ENCODE measurements around the gene PLRG1. TPM values are rescaled to one million over a fixed set of nuclear protein-coding genes. Genes with fewer than 3 reads are reported as not detected.

The PLRG1 gene
- total RNA-seq, 1 experiment from 2014 or later: 116 TPM

DNA sequence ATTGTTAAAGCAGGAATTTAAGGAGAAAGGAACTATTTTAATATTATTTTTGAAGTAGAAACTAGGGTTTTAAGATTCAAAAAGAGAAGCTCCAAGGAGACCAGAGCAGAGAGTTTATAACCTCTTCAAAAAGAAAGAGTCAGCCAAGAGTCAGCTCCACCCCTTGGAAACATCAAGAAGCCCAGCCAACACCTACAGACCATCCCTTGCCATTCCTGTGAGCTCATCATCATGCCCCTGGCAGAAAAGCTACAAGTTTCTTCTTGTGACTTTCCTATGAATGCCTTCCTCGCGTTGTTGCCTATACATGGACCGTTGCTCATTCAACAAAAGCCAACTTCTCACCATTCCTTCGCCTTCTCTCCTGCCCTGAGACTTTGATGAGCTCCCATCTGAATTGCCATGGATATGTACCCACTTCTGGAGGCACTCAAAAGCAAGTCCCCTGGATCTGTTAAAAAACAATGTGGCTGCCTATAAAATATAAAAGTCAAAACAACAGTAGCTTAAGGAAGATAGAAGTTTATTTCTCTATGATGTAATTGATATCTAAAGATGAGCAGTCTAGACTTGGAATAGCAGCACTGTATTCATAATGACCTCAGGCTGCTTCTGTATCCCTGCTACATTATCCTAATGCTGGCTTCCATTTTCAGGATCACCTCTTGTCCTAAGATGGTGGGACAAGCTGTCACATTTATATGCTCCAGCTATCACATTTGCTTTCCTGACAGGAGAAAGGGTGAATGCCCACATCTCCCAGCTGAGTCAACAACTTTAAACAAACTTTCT, 20.3 kb downstream of the PLRG1 start:
- BruUV-seq (replicated peaks): no TSS peak
- H3K4me3 ChIP-seq (ENCODE audit: low read depth, low read length, poor library complexity, severe bottlenecking): no peak overlapping the region
- H3K9me3 ChIP-seq (ENCODE audit: low read depth, low read length, poor library complexity, severe bottlenecking): no peaks in the 10 kb centered on the region
- intact Hi-C loops (cut with micrococcal nuclease; ENCODE audit: unreplicated experiment): no loop called here
- no peak for DNase-seq (ENCODE audit: low spot score)
- TF ChIP-seq EZH2 (IDR thresholded peaks at IDR 0.05; ENCODE audit: borderline replicate concordance, low read depth, low read length, poor library complexity, severe bottlenecking): no peak
- TF ChIP-seq, protein P1, sequence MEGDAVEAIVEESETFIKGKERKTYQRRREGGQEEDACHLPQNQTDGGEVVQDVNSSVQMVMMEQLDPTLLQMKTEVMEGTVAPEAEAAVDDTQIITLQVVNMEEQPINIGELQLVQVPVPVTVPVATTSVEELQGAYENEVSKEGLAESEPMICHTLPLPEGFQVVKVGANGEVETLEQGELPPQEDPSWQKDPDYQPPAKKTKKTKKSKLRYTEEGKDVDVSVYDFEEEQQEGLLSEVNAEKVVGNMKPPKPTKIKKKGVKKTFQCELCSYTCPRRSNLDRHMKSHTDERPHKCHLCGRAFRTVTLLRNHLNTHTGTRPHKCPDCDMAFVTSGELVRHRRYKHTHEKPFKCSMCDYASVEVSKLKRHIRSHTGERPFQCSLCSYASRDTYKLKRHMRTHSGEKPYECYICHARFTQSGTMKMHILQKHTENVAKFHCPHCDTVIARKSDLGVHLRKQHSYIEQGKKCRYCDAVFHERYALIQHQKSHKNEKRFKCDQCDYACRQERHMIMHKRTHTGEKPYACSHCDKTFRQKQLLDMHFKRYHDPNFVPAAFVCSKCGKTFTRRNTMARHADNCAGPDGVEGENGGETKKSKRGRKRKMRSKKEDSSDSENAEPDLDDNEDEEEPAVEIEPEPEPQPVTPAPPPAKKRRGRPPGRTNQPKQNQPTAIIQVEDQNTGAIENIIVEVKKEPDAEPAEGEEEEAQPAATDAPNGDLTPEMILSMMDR (conservative IDR thresholded peaks at IDR 0.05; ENCODE audit: low read depth, low read length): no peak
- no peaks in the 10 kb centered on the region for H3K36me3 ChIP-seq (ENCODE audit: insufficient read depth, low read length, poor library complexity, severe bottlenecking)
- CTCF ChIA-PET: no interaction called here
- H3K27ac ChIP-seq (ENCODE audit: low read depth, low read length, poor library complexity, severe bottlenecking): no peak overlapping the region
- no peaks in the 10 kb centered on the region for H3K27me3 ChIP-seq (replicated peaks; ENCODE audit: insufficient read depth, low read depth, low read length, poor library complexity)
- no peaks in the 10 kb centered on the region for H3K4me1 ChIP-seq (ENCODE audit: insufficient read depth, low read length, poor library complexity, severe bottlenecking)
- POLR2A ChIA-PET (ENCODE audit: low non-redundant PET): no interaction called here

DNA sequence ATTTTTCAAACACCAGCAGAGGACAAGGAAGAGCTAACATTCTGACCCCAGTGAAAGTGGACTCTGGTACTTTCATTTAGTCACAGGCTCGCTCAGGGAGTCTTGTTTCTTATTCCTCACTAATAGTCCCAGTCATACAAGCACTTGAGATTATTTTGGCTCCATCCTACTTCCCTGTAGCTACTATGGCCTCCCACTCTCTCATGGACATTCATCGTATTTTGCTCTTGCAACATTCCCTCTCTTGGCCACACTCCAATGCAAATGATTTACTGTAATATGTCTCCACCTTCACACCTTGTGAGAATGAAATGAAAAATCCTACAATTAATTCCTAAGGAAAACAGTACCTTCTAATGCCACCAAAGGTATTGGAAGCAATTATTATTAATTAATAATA, 21.3 kb downstream of the PLRG1 start:
- intact Hi-C loops (cut with micrococcal nuclease; ENCODE audit: unreplicated experiment): no loop called here
- peak; percentile 7 for DNase-seq (ENCODE audit: low spot score)
- no peaks in the 10 kb centered on the region for H3K4me1 ChIP-seq (ENCODE audit: insufficient read depth, low read length, poor library complexity, severe bottlenecking)
- ChIA-PET CTCF (no interaction called here), POLR2A (ENCODE audit: low non-redundant PET) (no interaction called here)
- H3K27ac ChIP-seq (ENCODE audit: low read depth, low read length, poor library complexity, severe bottlenecking): no peak overlapping the region
- BruUV-seq (replicated peaks): no TSS peak
- H3K27me3 ChIP-seq (replicated peaks; ENCODE audit: insufficient read depth, low read depth, low read length, poor library complexity): no peaks in the 10 kb centered on the region
- TF ChIP-seq, protein P1 (conservative IDR thresholded peaks at IDR 0.05; ENCODE audit: low read depth, low read length): no peak
- TF ChIP-seq EZH2 (IDR thresholded peaks at IDR 0.05; ENCODE audit: borderline replicate concordance, low read depth, low read length, poor library complexity, severe bottlenecking): no peak
- no peaks in the 10 kb centered on the region for H3K36me3 ChIP-seq (ENCODE audit: insufficient read depth, low read length, poor library complexity, severe bottlenecking)
- H3K9me3 ChIP-seq (ENCODE audit: low read depth, low read length, poor library complexity, severe bottlenecking): no peaks in the 10 kb centered on the region
- H3K4me3 ChIP-seq (ENCODE audit: low read depth, low read length, poor library complexity, severe bottlenecking): no peak overlapping the region

DNA sequence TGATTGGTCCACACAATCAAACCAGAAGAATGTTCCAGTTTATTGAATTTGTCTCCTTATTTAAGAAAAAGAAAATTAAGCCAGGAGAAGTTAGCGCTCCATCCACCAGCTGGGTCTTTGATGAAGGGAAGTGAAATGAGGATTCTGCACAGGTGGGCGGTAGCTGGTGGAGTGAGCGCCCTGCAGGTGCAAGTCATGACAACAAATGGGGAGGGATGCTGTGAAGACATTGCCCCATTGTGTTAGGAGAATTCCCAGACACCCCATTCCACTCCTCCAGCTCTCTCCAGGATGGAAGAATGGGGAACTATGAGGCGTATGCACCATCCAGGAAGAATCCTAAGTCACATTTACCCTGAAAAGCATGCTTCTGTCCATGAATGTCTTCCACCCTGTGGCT, 22.9 kb downstream of the PLRG1 start:
- no peak for DNase-seq (ENCODE audit: low spot score)
- H3K27me3 ChIP-seq (replicated peaks; ENCODE audit: insufficient read depth, low read depth, low read length, poor library complexity): no peaks in the 10 kb centered on the region
- H3K4me1 ChIP-seq (ENCODE audit: insufficient read depth, low read length, poor library complexity, severe bottlenecking): no peaks in the 10 kb centered on the region
- TF ChIP-seq, protein P1 (conservative IDR thresholded peaks at IDR 0.05; ENCODE audit: low read depth, low read length): no peak
- no peak for TF ChIP-seq EZH2 (IDR thresholded peaks at IDR 0.05; ENCODE audit: borderline replicate concordance, low read depth, low read length, poor library complexity, severe bottlenecking)
- POLR2A ChIA-PET (ENCODE audit: low non-redundant PET): no interaction called here
- CTCF ChIA-PET: no interaction called here
- H3K4me3 ChIP-seq (ENCODE audit: low read depth, low read length, poor library complexity, severe bottlenecking): no peak overlapping the region
- no peaks in the 10 kb centered on the region for H3K36me3 ChIP-seq (ENCODE audit: insufficient read depth, low read length, poor library complexity, severe bottlenecking)
- intact Hi-C loops (cut with micrococcal nuclease; ENCODE audit: unreplicated experiment): no loop called here
- H3K27ac ChIP-seq (ENCODE audit: low read depth, low read length, poor library complexity, severe bottlenecking): no peak overlapping the region
- BruUV-seq (replicated peaks): no TSS peak
- no peaks in the 10 kb centered on the region for H3K9me3 ChIP-seq (ENCODE audit: low read depth, low read length, poor library complexity, severe bottlenecking)

Measured in A673 (cell line).